K562 (cell line): ENCODE results near the gene NALCN. TPM values are rescaled to one million over a fixed set of nuclear protein-coding genes. Genes with fewer than 3 reads are reported as not detected.

Experiments
- ATAC-seq: fragments of 200-7000 bp; cut with Tn5 transposase; 3 replicates; pipeline ENCODE4 v1.9.1; 2020; ENCODE audit warnings: moderate library complexity
- BruUV-seq: library from RNA; stranded (reverse); fragments of 400-500 nt; replicated peaks from 2 replicates; lab custom pipeline; 2021; lab: Mats Ljungman, UMichigan
- CTCF ChIA-PET: fragments of 300-600 bp; formaldehyde crosslinking; extraction: SDS; loops from one replicate; lab custom pipeline; 2021; ENCODE audit warnings: low intra/inter-chr PET ratio; lab: Yijun Ruan, JAX
- POLR2A ChIA-PET: fragments of 300-600, 350-650 bp; sonication (Branson Sonifier 250); formaldehyde crosslinking; extraction: SDS; loops from one replicate; lab custom pipeline; 2021; ENCODE audit warnings: antibody characterized with exemption, inconsistent platforms; lab: Yijun Ruan, JAX
- DNase-seq, 4 experiments: peaks; one replicate each; pipeline versions ENCODE4 v3.0.0 to v3.0.0-alpha.2; 2011 to 2018; ENCODE audit warnings: low spot score in 3 of 4, mixed read lengths in 3 of 4; ENCODE audit errors: extremely low read depth in 1 of 4
- FAIRE-seq: peaks from 2 replicates; lab custom pipeline; 2011; peaks lifted over from hg19 to GRCh38; lab: Jason Lieb, UNC
- H2AFZ ChIP-seq: 2 replicates; pipeline ENCODE4 v1.6.0; 2011; ENCODE audit warnings: low read depth, low read length, control low read depth, inconsistent platforms
- H3K27ac ChIP-seq: fragments of 200-600 bp; 3 replicates; pipeline ENCODE4 v1.8.0; 2011; ENCODE audit warnings: low read depth, mild to moderate bottlenecking, control low read depth, inconsistent platforms, low read length, moderate library complexity, mixed read lengths; ENCODE audit errors: extremely low read depth
- H3K27me3 ChIP-seq, 2 experiments: fragments of 300-600 bp in 1 of 2; 2 replicates in 1 of 2; 3 replicates in 1 of 2; pipeline versions ENCODE4 v1.6.0 to v1.8.0; 2011; ENCODE audit warnings: inconsistent platforms in 2 of 2, low read length in 2 of 2, mild to moderate bottlenecking in 1 of 2, mixed read lengths in 1 of 2, moderate library complexity in 1 of 2; ENCODE audit not compliant: control insufficient read depth in 2 of 2, insufficient read depth in 2 of 2
- H3K36me3 ChIP-seq: fragments of 300-600 bp; 3 replicates; pipeline ENCODE4 v1.8.0; 2011; ENCODE audit warnings: mild to moderate bottlenecking, low read length, inconsistent platforms; ENCODE audit not compliant: control insufficient read depth, insufficient read depth
- H3K4me1 ChIP-seq, 2 experiments: fragments of 200-600 bp in 1 of 2; replicated peaks in 1 of 2; 2 replicates in 1 of 2; 3 replicates in 1 of 2; pipeline versions ENCODE4 v1.5.1 to v1.8.0; 2011; ENCODE audit warnings: inconsistent platforms in 2 of 2, low read length in 2 of 2, mild to moderate bottlenecking in 1 of 2, mixed read lengths in 1 of 2, moderate library complexity in 1 of 2; ENCODE audit not compliant: control insufficient read depth in 2 of 2, insufficient read depth in 2 of 2
- H3K4me2 ChIP-seq: 2 replicates; pipeline ENCODE4 v1.6.1; 2011; ENCODE audit warnings: low read length, control low read depth, inconsistent platforms, mixed read lengths; ENCODE audit not compliant: insufficient read depth
- H3K4me3 ChIP-seq: fragments of 200-600 bp; sonication (generic), shearing (Covaris generic); 2 replicates; pipeline ENCODE4 v1.5.1; 2016; ENCODE audit warnings: control low read depth, inconsistent platforms
- H3K79me2 ChIP-seq: fragments of 200-600 bp; 3 replicates; pipeline ENCODE4 v1.8.0; 2011; ENCODE audit warnings: low read length, inconsistent platforms; ENCODE audit not compliant: control insufficient read depth, insufficient read depth
- H3K9ac ChIP-seq, 2 experiments: 2 replicates each; pipeline versions ENCODE4 v1.6.0 to v1.6.1; 2011; ENCODE audit warnings: low read depth in 2 of 2, low read length in 2 of 2, control low read depth in 1 of 2, inconsistent platforms in 1 of 2, mild to moderate bottlenecking in 1 of 2, mixed read lengths in 1 of 2; ENCODE audit not compliant: insufficient read depth in 1 of 2
- H3K9me1 ChIP-seq: one replicate; pipeline ENCODE4 v1.6.0; 2011; ENCODE audit warnings: inconsistent platforms, mild to moderate bottlenecking, low read length, moderate library complexity; ENCODE audit not compliant: control insufficient read depth, insufficient read depth
- H3K9me3 ChIP-seq: replicated peaks from 2 replicates; pipeline ENCODE4 v1.5.1; 2011; ENCODE audit warnings: low read depth, low read length, inconsistent platforms; ENCODE audit not compliant: control insufficient read depth, insufficient read depth
- H4K20me1 ChIP-seq: replicated peaks from 2 replicates; pipeline ENCODE4 v1.6.1; 2011; ENCODE audit warnings: low read length, inconsistent platforms, mixed read lengths; ENCODE audit not compliant: control insufficient read depth, insufficient read depth
- NR0B1 ChIP-seq: fragments of 450-650 bp; IDR thresholded peaks from one replicate; pipeline ENCODE4 v1.6.1; 2018; ENCODE audit warnings: mild to moderate bottlenecking, moderate library complexity; ENCODE audit not compliant: partially characterized antibody
- SETDB1 ChIP-seq: IDR thresholded peaks from one replicate; pipeline ENCODE4 v1.6.1; 2012; ENCODE audit warnings: low read length, control low read depth, inconsistent platforms
- SFPQ ChIP-seq: fragments of 200-400 bp; formaldehyde crosslinking; IDR thresholded peaks from 2 replicates; pipeline ENCODE4 v1.6.1; 2017; ENCODE audit warnings: mild to moderate bottlenecking, low read depth, low read length, moderate library complexity
- SIX5 ChIP-seq, 2 experiments: IDR thresholded peaks; 2 replicates each; pipeline ENCODE4 v1.6.1; 2011; ENCODE audit warnings: low read length in 2 of 2, borderline replicate concordance in 1 of 2, low read depth in 1 of 2, mild to moderate bottlenecking in 1 of 2, moderate library complexity in 1 of 2; ENCODE audit not compliant: insufficient read depth in 1 of 2
- WGBS: fragments of 100-300 bp; shearing (Covaris generic); methylation state at CpG from one replicate; pipeline ENCODE4 v1.1.6; 2016; ENCODE audit warnings: low coverage, mixed read lengths; ENCODE audit not compliant: insufficient coverage; ENCODE audit errors: missing lambda C conversion rate; 5-methylcytosine and 5-hydroxymethylcytosine counted together
- in situ Hi-C: fragments of 300-500 bp; cut with MboI; formaldehyde crosslinking; loops from 4 replicates; pipeline ENCODE4 v1.15.0; 2018; ENCODE audit warnings: inconsistent platforms, mixed read lengths
- intact Hi-C: fragments of 100-400 bp; cut with micrococcal nuclease; formaldehyde crosslinking; loops from 2 replicates; pipeline ENCODE4 v1.14.2; 2022
- polyA plus RNA-seq, 8 experiments: library from polyadenylated mRNA; depleted of rRNA in 4 of 8; stranded (reverse) in 5 of 8; unstranded in 3 of 8; fragments of >200 nt; fragmentation: Nextera tagmentation in 2 of 8; fragmentation: Illumina TruSeq in 1 of 8; extraction: Ambion mirVana in 2 of 8; extraction: Trizol in 1 of 8; gene quantifications; 2 replicates each; pipeline versions ENCODE4 v1.2.1 to v1.2.3, GENCODE V29; 2011 to 2014; ENCODE audit warnings: inconsistent platforms in 1 of 8, missing spikeins in 1 of 8
- total RNA-seq, 7 experiments: library from RNA; depleted of rRNA in 6 of 7; stranded (reverse); fragments of >200 nt in 6 of 7; fragmentation: Illumina TruSeq in 2 of 7; extraction: Trizol in 2 of 7; gene quantifications; 2 replicates each; pipeline versions ENCODE4 v1.2.1 to v1.2.3, GENCODE V29; 2011 to 2021; ENCODE audit warnings: low replicate concordance in 1 of 7

Gene NALCN
- total and polyA plus RNA-seq, 9 of the 15 experiments (the other 6 are each of a cell fraction or from before 2014, with no cell fraction given) = not detected

DNA sequence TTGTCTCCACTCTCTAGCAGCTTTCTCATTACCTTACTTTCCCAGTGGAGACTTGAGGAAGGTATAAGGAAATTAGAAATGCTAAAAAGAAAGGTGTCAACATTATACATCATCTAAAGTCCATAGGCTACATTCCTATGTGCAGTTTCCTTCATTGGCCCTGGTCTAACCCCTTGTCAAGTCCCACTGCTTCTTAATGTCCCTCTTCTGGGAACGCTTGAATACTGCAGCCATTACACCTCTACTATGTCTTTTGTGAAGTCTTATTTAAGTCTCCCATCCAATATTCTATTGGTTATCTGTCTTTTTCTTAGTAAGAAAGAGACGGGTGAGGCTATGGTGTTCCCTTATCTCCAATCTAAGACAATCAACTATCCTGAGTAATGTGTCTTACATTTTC lies 409.1 kb downstream of the NALCN start:
- Histone ChIP-seq H3K4me2 (no peak overlapping the region), H3K9me3 (no peaks in the 10 kb centered on the region), H3K36me3 (no peaks in the 10 kb centered on the region), H3K9me1 (no peaks in the 10 kb centered on the region), H3K4me1 (no peaks in the 10 kb centered on the region), H3K79me2 (no peaks in the 10 kb centered on the region), H3K27ac (no peak overlapping the region), H3K9ac (no peak overlapping the region), H2AFZ (no peak overlapping the region), H4K20me1 (no peaks in the 10 kb centered on the region), H3K4me3 (no peak overlapping the region), H3K27me3 (no peaks in the 10 kb centered on the region)
- no TSS peak for BruUV-seq
- TF ChIP-seq SETDB1 (no peak), SIX5 (IDR thresholded peaks at IDR 0.05; ENCODE audit: borderline replicate concordance in 1 of 2, insufficient read depth in 1 of 2, low read depth in 1 of 2, low read length in 2 of 2) (no peak), NR0B1 (no peak), SFPQ (no peak)
- ATAC-seq (no peak), FAIRE-seq (no peak), DNase-seq (no peak)
- intact Hi-C loops (no loop called here), in situ Hi-C loops (no loop called here)
- CTCF ChIA-PET = no interaction called here
- POLR2A ChIA-PET = interaction anchor here (0.5 kb wide), 1 partner anchor 69 kb away, joined by 3 read pairs; no protein-coding TSS in a partner anchor
- 0% methylated on average over 2 of the region's 2 CpGs for WGBS

Other genes with a start within 250 kb of the NALCN start
- 0.57 and 0.73 TPM in 2 replicates for gene ITGBL1, start 36.2 kb upstream of the NALCN start, total RNA-seq (2014; rRNA removed)
- gene ITGBL1, start 36.2 kb upstream of the NALCN start, total RNA-seq (2014; rRNA removed; fragmentation: Illumina TruSeq; extraction: Trizol) = 0.29 and 0.33 TPM in 2 replicates
- gene ITGBL1, start 36.2 kb upstream of the NALCN start, total RNA-seq (2015; rRNA removed; fragmentation: Illumina TruSeq; extraction: Trizol) = 0.26 and 0.36 TPM in 2 replicates
- gene ITGBL1, start 36.2 kb upstream of the NALCN start, total RNA-seq (2021) = 0.20 and 0.33 TPM in 2 replicates
- gene ITGBL1, start 36.2 kb upstream of the NALCN start, polyA plus RNA-seq (2011; rRNA removed) = 0.04 TPM in 2 replicates
- gene ITGBL1, start 36.2 kb upstream of the NALCN start, polyA plus RNA-seq (2014; fragmentation: Illumina TruSeq; extraction: Trizol) = 0.25 and 0.26 TPM in 2 replicates
- under 1 TPM in 1 of 2 experiments, not detected in 1; 0.10 TPM for gene ITGBL1, start 36.2 kb upstream of the NALCN start, polyA plus RNA-seq (2014; fragmentation: Nextera tagmentation; extraction: Ambion mirVana)
- gene ITGBL1, start 36.2 kb upstream of the NALCN start, polyA plus RNA-seq (2014; rRNA removed) = 0.32 and 0.53 TPM in 2 replicates